Fibroblast of upper back skin (primary cell): ENCODE measurements around the gene SELENBP1.
"Not testable (repeated sequence)": the region's sequence is repeated elsewhere in the genome, so short reads cannot be mapped to it uniquely, and the experiment has no call there.

ENCODE experiments used
- DNase-seq: peaks from one replicate; pipeline ENCODE4 v3.0.0-alpha.2; 2013

SELENBP1 gene

GRCh38 chr1:151377150-151377884 lies 4.8 kb upstream of the SELENBP1 start:
- no peak for DNase-seq

GRCh38 chr1:151373196-151373595 lies 691 bp upstream of the SELENBP1 start:
- no peak for DNase-seq

GRCh38 chr1:151371370-151372057 lies 991 bp downstream of the SELENBP1 start:
- peak; percentile 27 for DNase-seq

GRCh38 chr1:151370211-151370911 lies 2.1 kb downstream of the SELENBP1 start:
- DNase-seq: peak; percentile 10

GRCh38 chr1:151369621-151370048 lies 2.9 kb downstream of the SELENBP1 start:
- DNase-seq: no peak

- DNase-seq: no peak
Measured at GRCh38 chr1:151369302-151369610, 3.2 kb downstream of the SELENBP1 start.

GRCh38 chr1:151368393-151369301 lies 3.9 kb downstream of the SELENBP1 start:
- no peak for DNase-seq

GRCh38 chr1:151367658-151368392 lies 4.7 kb downstream of the SELENBP1 start:
- no peak for DNase-seq

GRCh38 chr1:151364996-151365395 lies 7.5 kb downstream of the SELENBP1 start:
- DNase-seq: no peak

- no peak for DNase-seq
Measured at GRCh38 chr1:151362308-151363155, 10.0 kb downstream of the SELENBP1 start.

- DNase-seq: no peak
Measured at GRCh38 chr1:151361883-151362282, 10.6 kb downstream of the SELENBP1 start.

- no peak for DNase-seq
Measured at GRCh38 chr1:151356696-151357095, 15.8 kb downstream of the SELENBP1 start.

- DNase-seq: peak; percentile 14
Measured at GRCh38 chr1:151352021-151352718, 20.3 kb downstream of the SELENBP1 start.

- not testable (repeated sequence) for DNase-seq
Measured at GRCh38 chr1:151350323-151350722, 22.2 kb downstream of the SELENBP1 start.

GRCh38 chr1:151347523-151348246 lies 24.8 kb downstream of the SELENBP1 start:
- DNase-seq: no peak

- peak; percentile 97 for DNase-seq
Measured at GRCh38 chr1:151346769-151347522, 25.6 kb downstream of the SELENBP1 start, which contains the start of gene RFX5. RFX5 (minus strand) TSS chr1:151347252; CDS start chr1:151346320, 932 bp downstream.

- DNase-seq: no peak
Measured at GRCh38 chr1:151346082-151346768, 26.3 kb downstream of the SELENBP1 start.

- no peak for DNase-seq
Measured at GRCh38 chr1:151344291-151344690, 28.2 kb downstream of the SELENBP1 start.
